Stimulated activated CD4-positive, alpha-beta T cell treated with anti-CD3 and anti-CD28 coated beads, TNF-alpha, amount 100 ng/mL, for 24 hours (primary cell): ENCODE results near the gene BEAN1.

ENCODE experiments used
- DNase-seq, 3 experiments: peaks; one replicate each; pipeline ENCODE4 v3.0.0-alpha.2; 2020; ENCODE audit warnings: low read depth in 3 of 3

BEAN1 gene, protein sequence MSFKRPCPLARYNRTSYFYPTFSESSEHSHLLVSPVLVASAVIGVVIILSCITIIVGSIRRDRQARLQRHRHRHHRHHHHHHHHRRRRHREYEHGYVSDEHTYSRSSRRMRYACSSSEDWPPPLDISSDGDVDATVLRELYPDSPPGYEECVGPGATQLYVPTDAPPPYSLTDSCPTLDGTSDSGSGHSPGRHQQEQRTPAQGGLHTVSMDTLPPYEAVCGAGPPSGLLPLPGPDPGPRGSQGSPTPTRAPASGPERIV

GRCh38 chr16:66427036-66427860 lies at the start of gene BEAN1:
Gene BEAN1 (plus strand): TSS chr16:66427295. CDS start chr16:66437677, 10,382 bp downstream.
- no peak for DNase-seq

DNA sequence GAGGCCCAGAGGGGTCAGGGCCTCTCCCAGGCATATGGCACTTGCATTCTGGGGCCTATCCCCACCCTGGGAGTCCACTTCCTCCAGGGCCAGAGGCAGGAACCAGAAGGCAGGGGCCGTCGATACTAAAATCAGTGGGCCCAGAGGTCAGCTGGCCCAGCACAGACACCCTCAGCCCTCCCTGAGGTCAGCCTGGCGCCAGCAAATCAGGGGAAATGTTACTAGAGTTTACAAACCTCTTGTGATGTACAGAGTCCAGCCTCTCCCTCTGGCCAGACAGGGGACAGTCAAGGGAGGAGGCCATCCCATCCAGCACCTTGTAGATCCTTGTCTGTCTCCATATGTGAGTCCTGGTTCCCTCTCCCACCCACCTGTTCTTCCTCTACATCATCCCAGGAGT lies 49.8 kb upstream of the BEAN1 start:
- DNase-seq, result no peak

DNA sequence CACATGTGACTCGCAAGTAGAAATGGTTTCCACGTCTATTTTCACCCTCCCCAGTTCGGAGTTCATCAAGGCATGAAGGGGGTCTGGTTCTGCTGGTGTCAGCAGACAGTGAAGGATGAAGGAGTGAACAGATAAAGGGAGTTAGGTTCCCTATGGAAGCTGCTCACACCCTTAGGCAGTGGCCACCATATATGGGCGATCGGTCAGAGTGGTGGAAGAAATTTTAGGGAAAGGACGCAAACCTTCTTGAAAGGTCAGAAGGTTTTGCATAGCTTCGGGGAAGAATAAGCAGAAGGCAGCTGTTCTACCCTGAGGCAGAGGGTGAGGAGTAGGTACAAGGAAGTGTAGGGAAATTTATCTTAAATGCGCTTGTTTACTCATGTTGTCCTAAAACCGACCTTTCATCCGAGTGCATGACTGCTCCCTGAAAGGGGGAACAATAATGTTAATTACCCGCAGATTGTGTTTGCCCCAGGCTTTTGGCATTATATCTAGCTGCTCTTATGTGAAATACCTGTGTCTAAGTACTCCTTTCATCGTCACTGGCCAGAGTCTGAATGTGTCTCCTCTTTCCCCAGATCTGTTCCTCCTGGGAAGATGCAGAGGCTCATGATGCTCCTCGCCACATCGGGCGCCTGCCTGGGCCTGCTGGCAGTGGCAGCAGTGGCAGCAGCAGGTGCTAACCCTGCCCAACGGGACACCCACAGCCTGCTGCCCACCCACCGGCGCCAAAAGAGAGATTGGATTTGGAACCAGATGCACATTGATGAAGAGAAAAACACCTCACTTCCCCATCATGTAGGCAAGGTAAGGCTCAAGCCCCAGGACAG lies 48.1 kb upstream of the BEAN1 start:
- no peak for DNase-seq

DNA sequence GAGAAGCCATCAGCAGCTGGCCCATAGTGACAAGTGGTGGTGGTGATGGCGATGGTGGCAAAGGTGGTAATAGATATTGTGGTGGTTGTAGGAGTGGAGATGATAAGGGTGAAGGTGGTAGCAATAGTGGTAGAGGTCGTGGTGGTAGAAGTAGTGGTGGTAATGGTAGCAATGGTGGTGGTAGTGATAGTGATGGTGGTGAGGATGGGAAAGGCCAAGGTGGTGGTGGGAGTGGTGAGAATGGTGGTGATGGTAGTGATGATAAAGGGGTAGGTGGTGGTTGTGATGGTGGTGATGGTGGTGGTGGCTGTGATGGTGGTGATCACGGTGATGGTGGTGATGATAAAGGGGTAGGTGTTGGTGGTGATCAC lies 47.5 kb upstream of the BEAN1 start:
- no peak for DNase-seq

- DNase-seq, result no peak
These were observed 46.7 kb upstream of the BEAN1 start for GRCh38 chr16:66380421-66380820.

- no peak for DNase-seq
These were observed 45.4 kb upstream of the BEAN1 start for GRCh38 chr16:66381585-66382170.

DNA sequence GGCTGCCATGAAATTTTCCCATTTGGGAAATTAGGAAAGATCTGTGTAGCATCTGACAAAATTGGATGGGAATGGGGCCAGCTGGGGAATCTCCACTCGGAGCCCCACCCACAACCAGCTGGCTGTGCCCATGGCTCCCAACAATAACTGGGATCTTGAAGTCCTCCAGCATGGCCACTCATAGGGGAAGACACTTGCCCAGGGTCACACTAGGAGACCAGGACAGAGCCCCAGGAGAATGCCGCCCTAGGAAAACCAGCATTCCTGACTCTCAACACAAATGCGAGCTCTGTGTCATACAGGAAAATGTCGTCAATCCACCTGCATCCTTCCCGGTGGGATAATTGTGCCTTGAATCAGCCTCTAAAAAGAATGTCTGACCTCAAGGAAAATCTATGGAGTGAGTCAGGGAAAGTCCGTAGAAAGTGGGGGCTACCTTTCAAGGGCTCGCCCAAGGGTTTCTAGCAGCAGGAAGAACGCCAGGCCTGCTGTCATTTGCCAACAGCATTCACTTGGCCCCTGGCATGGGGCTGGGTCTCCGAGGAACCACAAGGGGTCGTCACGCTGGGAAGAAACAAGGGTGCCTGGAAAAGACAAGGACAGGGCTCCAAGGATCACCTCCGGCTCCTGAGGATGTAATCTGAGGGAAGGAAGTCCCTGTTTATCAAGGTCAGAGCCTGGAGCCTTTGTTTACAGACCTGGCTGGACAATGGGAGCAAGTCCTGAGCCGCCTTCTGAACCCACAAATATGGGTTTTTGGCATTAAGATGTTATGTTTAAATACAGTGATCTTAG lies 44.7 kb upstream of the BEAN1 start:
- no peak for DNase-seq

GRCh38 chr16:66382966-66383299 lies 44.2 kb upstream of the BEAN1 start:
- DNase-seq, result no peak

- DNase-seq, result no peak
These were observed 43.5 kb upstream of the BEAN1 start for GRCh38 chr16:66383551-66383950.

DNA sequence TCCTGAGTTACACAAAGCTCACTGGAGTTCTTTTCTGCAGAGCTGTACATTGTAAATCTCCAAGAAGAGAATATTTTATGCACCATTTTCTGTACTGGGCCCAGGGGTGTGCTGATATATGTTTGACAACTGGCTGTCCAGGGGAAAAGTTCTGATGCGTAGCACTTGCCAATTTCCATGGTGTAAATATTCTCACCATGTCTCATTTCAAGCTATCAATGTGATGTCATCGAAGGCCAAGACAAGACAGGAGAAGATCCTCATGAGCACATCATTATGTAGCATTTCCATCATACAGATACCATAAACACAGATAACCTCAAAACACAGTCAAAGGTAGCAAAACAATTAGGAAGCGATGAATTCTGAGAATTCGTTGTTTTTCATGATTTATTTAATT lies 41.7 kb upstream of the BEAN1 start:
- DNase-seq, result no peak

- DNase-seq, result no peak
These were observed 40.2 kb upstream of the BEAN1 start for GRCh38 chr16:66386629-66387622.

DNA sequence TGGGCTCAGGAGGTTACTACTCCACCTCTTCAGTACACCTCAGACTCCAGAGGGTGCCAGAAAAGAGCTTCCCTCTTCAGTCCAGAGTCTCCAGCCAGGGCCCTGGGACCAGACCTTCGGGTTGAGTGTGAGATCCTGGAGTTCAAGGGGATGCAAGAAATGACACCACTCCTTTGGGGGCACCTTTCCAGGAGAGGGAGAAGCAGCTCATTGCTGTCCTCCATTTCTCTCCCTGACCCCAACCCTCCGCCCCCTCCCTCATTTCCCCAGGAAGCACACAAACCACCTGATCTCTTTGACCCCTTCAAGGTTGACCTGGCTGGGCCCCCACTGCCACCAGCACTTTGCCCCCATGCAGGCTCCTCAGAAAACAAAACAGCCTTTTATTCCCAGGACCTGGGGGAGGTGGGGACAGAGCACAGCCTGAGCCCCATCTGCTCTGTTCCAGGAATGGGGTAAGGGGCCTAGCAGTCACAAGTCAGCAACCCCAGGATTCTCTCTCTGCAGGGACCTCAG lies 39.2 kb upstream of the BEAN1 start:
- no peak for DNase-seq

- no peak for DNase-seq
These were observed 38.5 kb upstream of the BEAN1 start for GRCh38 chr16:66388350-66389139.

DNA sequence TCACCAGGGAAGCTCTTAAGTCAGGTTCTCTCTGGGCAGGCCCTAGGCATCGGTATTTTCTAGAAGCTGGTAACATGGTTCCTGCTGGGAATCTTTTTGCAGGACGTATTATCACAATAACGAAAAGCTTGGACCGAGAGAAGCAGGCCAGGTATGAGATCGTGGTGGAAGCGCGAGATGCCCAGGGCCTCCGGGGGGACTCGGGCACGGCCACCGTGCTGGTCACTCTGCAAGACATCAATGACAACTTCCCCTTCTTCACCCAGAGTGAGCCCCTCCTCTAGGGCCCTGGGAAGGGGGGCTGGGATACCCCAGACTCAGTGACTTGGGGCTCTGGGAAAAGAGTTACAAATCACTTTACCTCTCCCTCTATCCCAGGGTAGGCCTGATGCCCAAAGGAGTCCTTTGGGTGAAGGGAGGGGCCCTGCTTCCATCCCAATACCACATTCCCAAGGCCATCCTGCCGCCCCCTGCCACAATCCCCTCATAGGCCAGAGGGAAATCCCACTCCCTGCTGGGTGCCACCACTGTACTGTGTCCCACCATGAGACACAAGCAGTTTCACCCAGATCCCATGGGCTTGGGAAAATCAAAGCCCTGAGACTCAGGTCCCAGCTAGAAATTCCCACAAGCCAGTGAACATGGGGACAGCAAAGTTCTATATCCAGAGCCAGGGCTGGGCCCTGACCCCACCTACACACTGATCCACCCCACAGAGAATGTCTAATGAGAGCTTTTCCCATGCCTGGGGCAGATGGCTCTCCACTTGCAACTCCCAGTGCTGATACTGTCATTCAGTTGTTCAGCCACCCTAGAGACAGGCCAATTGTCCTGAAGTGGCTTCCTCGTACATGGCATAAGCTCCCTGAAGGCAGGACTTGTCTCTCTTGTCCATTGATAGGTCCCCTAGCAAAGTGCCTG lies 37.6 kb upstream of the BEAN1 start:
- DNase-seq, result no peak

GRCh38 chr16:66390346-66391108 lies 36.6 kb upstream of the BEAN1 start:
- no peak for DNase-seq

GRCh38 chr16:66391726-66392670 lies 35.1 kb upstream of the BEAN1 start:
- DNase-seq, result no peak
